HG03469 (cell line): Measurements from ENCODE around the gene SYT6.

ENCODE experiments used
- ATAC-seq: cut with Tn5 transposase; IDR thresholded peaks from one replicate; pipeline ENCODE4 v1.9.1; 2021; ENCODE audit warnings: mild to moderate bottlenecking, moderate library complexity, moderate number of reproducible peaks; ENCODE audit not compliant: unreplicated experiment

SYT6 gene

GRCh38 chr1:114155706-114156105, 2.0 kb upstream of the SYT6 start:
- no peak for ATAC-seq

- ATAC-seq, result no peak
Measured at GRCh38 chr1:114154963-114155322, 1.3 kb upstream of the SYT6 start.

DNA sequence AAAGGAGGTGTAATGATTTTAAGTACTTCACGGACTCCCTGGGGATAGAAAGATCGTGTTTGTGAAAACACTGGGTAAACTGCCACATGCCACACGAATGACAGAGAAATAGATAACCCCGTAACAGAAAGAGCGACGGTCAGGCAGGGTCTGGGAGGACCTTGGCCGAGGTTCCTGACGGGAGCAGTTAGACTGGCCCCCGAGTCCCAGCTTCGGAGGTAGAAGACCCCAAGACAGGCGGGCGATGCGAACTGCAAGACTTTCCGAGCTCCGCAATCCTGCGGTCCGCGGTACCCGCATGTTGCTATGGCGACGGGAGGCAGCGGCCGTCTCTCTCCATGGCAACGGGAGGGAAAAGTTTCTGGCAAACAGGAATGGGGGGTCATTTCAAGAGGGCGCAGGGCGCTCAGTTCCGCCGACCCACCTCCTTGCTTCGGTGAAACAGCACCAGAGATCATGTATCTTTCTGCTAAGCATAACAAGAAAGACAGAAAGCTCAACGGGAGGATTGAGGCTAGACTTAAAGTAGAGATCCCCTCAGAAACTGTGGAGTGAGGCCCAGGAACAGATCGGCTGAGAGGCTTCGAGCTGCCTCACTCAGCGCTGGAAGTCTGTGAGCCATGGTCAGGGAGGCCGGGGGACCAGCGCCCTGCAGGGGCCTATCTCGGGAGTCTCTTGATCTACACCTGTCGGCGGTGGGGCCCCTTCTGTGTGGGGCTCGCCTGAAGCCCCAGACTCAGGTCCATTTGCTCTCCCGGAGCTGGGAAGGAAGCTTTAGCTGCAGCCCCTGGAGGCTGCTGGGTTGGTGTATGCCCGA, 685 bp upstream of the SYT6 start:
- ATAC-seq, result no peak

DNA sequence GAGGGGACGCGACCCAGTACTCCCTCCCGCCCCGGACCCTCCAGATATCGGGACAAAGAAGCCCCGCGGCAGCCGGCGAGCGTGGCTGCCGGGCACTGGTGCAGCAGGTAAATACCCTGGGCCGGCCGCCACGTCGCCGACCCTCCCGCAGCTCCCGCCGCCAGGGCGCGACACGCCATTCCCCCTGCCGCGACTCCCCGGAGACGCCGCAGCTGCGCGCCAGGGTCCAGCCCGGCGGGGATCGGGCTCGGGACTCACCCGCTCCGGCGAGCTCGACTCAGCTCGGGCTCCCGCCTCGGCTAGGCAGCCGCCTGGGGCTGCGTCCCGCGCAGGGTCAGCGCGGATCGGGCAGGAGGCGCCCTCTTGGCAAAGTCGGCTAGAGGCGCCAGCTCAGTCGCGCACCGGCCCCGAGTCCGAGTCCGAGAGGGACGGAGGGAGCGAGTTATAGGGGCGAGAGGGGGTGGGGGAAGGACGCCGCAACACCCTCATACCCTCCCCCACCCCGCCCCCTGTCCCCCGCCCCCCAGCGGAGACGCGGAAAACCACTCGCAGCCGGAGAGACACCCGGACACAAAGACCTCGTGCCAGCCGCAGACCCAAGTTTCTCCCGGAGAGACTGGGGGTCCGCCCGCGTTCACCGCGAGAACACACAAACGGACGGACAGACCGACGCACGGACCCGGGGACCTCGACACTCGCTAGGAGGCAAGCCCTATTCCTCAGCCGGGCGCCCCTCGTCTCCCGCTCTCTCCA, 985 bp downstream of the SYT6 start:
- ATAC-seq, result no peak

- no peak for ATAC-seq
Measured at GRCh38 chr1:114152089-114152507, 1.6 kb downstream of the SYT6 start.

GRCh38 chr1:114150016-114150415, 3.7 kb downstream of the SYT6 start:
- ATAC-seq, result no peak

DNA sequence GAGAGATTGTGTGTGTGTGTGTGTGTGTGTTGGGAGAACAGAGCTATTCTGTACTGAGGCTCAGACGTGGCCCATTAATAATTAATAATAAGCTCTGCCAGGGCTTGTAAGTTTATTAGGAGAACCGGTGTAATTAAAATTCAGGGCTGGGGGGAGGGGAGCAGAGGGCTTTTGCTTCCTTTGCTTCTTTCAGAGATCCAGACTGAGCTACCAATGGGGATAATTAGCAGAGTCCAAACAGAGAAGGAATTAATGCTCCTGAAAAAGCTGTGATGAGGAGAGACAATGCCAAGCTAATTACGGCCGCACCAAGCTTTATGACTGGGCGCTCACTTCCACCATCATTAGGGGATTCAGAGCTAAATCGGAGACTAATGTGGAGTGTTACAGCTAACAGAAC, 4.5 kb downstream of the SYT6 start:
- ATAC-seq, result no peak

- ATAC-seq, result no peak
Measured at GRCh38 chr1:114145504-114146151, 8.0 kb downstream of the SYT6 start.

DNA sequence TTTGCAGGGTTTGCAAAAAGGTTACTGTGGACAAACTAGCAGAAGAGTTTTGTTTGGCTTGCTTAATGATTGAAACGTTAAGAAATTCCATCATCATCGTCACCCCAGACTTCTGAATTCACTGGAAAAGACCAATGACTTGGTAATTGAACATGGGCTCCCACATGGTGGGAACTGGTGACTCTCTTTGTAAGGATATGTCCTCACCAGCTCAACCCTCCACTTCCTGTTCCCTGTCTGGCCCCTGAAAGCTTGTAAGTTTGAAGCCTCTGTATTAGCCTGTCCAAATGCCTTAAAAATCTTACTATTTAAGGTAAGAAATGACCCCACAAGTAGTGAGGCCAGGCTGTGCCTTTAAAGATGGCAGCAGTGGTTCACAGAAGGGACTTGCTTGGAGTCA, 9.7 kb downstream of the SYT6 start:
- no peak for ATAC-seq

GRCh38 chr1:114139540-114139939, 14.1 kb downstream of the SYT6 start:
- ATAC-seq, result no peak

GRCh38 chr1:114137497-114137896, 16.2 kb downstream of the SYT6 start:
- no peak for ATAC-seq

- no peak for ATAC-seq
Measured at GRCh38 chr1:114135786-114136185, 17.9 kb downstream of the SYT6 start.

DNA sequence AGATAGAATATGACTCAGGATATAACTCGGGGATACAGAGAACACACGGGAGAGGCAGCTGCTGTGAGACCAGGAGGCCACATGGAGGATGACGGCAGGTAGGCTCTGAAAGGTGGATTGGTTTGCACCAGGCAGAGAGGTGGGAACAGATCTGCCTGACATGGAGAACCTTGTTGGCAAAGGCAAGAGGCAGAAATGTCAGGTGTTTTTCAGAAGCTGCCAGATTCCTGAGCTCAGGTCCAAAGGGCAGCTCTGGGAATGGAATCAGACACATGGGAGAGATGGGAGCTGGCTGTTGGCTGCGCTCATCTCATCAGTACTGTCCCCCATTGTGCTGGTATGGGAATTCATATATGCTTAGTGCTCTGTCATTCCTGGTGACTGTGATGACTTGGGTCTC, 19.2 kb downstream of the SYT6 start:
- no peak for ATAC-seq

DNA sequence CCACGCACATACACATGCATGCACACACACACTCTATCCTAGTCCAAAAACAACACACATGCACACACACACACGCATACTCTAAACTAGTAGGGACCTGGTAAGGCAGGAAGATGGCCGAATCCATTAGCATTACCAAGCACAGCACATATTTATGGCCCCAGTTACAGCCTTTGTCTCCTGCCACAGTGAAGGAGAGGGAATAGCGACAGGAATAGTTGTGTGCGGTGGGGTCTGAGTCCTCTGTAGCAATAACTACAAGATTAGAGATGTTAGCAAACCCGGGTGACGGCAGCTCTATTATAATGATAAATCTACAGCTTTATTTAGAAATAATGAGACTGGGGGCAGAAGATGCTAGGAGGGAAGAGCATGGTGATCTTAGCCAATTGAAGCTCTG, 20.5 kb downstream of the SYT6 start:
- no peak for ATAC-seq

GRCh38 chr1:114131526-114132220, 22.0 kb downstream of the SYT6 start:
- no peak for ATAC-seq

- ATAC-seq, result no peak
Measured at GRCh38 chr1:114130846-114131525, 22.7 kb downstream of the SYT6 start.

GRCh38 chr1:114130213-114130612, 23.5 kb downstream of the SYT6 start:
- ATAC-seq, result no peak

- ATAC-seq, result no peak
Measured at GRCh38 chr1:114128293-114128692, 25.4 kb downstream of the SYT6 start.

- no peak for ATAC-seq
Measured at GRCh38 chr1:114126261-114127095, 27.2 kb downstream of the SYT6 start.

DNA sequence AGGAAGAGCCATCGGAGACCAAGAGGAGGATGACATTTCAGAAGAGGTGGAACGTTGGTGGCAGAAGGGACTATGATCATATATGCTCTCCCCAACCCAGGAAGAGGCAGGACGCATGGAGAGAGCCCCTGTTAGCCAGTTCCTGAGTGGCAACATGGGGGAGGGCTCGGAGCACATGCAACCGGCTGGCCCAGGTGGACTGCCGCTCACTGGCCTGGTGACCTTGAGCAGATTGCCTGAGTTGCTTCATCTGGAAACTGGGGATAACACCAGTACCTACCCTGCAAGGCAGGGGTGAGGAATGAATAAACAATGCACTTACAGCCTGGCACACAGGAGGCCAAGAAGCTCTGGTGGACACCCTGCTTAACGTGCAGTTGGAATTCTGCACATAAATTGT, 29.0 kb downstream of the SYT6 start:
- no peak for ATAC-seq
